Measurements from ENCODE around the gene ARHGAP10.
"Not testable (repeated sequence)": the region's sequence is repeated elsewhere in the genome, so short reads cannot be mapped to it uniquely, and the experiment has no call there.

ARHGAP10 gene

GRCh38 chr4:148064451-148064850 lies 332.6 kb downstream of the ARHGAP10 start:
- no peak for DNase-seq (ENCODE audit: low read depth in 2 of 2)

DNA sequence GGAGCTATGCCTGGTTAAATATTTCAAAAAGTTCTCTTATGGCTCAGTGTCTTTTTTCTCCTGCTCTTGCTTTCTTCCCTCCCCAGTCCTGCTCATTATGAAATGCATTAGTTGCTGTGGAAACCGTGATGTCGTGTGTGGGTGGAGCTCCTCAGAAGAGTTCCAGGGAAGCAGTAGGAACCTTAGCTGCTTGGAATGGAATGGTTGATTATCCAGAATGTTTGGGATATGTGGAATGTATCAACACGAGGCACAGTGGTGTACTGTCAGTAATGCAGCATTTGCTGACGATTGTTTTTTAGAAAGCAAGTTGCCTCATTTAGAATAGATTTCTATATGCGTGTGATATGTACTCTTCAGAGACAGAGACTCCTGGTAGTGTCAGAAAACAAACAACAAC lies 333.2 kb downstream of the ARHGAP10 start:
- DNase-seq (ENCODE audit: low read depth in 2 of 2), result peak; percentile 46 to 49

DNA sequence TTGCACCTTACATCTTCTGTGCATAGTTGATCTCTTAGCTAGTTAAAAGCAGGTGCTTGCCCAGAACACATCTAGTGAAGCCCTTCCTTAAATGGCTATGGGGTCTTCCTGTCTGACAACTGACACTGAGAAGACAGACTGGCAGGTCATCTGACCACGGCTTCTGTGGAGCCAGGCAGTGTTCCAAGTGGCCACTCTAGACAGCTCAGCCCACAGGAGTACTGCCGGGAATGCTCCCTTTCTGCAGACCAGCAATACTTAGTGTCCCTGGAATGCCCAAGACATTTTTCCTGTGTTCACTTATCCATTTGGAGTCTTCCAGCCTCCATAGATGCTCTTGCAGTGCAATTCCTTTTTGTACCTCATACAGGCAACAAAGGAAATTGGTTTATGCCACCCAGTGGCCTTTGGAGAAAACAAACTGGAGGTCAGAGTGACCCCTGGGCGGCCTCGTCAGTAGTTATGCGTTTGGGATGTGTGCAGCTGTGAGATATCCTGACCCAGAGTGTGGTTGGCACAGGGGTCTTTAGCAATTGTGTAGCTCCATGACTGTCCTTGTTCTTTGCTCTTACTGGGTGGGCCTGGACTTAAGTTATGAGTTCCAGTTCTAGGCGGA lies 335.5 kb downstream of the ARHGAP10 start:
- DNase-seq (ENCODE audit: low read depth in 2 of 2), result no peak

DNA sequence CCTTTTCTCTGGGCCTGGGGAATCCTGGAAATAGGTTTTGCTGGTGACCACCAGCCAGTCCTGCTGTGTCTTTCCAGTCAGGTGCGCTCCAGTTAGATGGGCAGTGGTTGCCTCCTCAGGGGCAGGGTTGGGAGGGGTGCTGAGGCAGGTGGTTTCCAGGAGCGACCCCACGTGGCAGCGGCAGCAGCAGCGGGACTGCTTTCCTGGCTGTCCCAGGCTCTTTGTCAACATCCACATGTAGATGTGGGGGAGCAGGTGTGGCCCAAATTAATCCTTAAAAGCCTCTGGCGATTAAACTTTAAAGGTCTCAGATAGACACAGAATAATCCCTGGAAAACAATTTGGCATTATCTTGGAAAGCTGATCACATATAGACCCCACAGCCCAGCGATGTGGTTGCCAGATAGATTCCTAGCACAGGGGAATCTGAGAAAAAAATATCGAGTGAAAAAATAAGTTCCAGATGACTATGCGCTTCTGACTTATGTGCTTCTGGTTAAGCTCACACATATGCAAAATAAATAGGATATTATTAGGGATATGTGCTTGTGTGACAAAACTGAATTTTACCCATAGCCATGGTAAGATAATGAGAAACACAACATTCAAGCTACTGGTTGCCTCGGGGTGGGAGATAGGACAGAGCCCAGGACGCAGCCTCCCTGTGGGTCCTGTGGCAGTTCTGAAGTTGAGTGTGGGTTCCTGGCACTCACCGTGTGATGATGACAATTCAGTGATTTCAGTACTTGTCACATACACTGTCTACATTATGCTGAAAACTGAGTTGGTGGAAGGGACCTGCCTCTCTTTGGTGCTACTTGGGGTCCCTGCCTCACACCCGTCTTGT lies 336.4 kb downstream of the ARHGAP10 start:
- peak; percentile 15 to 20 for DNase-seq (ENCODE audit: low read depth in 2 of 2)

DNA sequence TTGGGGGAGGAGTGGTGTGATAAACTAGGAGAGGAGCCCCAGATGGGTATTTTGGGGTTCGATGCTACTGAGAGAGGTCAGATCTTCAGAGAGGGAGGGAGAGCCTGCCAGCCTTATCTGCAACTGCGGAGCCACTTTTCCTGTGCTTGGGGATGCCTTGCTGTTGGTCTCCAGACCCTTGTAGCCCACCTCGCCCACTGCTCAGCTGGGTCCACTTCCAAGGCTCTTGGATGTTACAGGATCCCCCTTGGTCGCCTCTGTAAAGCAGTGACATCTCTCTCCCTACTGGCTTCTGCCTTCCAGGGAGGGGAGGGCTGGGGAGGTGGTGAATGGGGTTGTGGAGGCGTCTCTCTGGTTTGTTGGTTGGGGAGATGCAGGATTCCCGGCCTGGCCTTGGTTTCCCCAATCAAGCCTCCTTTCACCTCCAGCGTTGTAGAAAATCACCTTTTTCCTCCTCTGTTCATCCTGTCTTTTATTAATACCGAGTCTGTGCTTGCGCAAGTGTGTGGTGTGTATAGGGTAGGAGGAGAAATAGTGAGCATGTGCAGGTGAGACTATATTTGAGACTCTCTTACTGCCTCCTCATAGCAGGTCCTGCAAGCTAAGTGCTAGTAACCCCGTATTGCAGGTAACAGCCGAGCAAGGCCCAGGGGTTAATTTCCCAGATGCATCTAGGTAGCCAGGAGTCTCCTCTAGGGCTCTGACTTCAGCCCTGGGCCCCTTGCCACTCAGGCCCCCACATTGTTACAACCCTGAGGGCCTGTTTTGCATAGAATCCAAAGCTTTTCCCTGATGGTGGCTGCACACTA lies 337.4 kb downstream of the ARHGAP10 start:
- DNase-seq (ENCODE audit: low read depth in 2 of 2), result no peak

GRCh38 chr4:148069895-148070178 lies 337.9 kb downstream of the ARHGAP10 start:
- DNase-seq (ENCODE audit: low read depth in 2 of 2), result no peak

GRCh38 chr4:148071009-148071408 lies 339.1 kb downstream of the ARHGAP10 start:
- no peak for DNase-seq (ENCODE audit: low read depth in 2 of 2)

DNA sequence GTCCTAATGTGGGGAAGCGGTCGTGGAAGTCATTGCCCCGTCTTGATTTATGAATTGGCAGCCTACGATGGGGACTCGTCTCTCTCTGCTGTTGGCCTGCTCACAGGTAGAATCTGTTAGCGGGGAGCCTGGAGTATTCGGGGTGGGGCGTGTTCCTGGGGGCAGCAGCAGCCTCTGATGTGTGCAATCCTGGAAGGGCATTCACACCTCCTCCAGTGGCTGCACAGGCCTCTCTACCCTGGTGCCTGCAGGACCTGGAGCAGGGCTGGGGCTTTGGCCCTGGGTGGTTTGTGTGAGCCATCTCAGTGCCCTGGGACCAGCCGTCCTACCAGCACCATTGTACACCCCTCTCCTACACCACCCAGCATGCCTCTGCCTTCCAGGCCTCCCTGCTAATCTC lies 340.9 kb downstream of the ARHGAP10 start:
- DNase-seq (ENCODE audit: low read depth in 2 of 2), result no peak

- DNase-seq (ENCODE audit: low read depth in 2 of 2), result no peak
These were observed 341.5 kb downstream of the ARHGAP10 start for GRCh38 chr4:148073349-148073748.

- no peak for DNase-seq (ENCODE audit: low read depth in 2 of 2)
These were observed 342.6 kb downstream of the ARHGAP10 start for GRCh38 chr4:148074462-148074861.

DNA sequence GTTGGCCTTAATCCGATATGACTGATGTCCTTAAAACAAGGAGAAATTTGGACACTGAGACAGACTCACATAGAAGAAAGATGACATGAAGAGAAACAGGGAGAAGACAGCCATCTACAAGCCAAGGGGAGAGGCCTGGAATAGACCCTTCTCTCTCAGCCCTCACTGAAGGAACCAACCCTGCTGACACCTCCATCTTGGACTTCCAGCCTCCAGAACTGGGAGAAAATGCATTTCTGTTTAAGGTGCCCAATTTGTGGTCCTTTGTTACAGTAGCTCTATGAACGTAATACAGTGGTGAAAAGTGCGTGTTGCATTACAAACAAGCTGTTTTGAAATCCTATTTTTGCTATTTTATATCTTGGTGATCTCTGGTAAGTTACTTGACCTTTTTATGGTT lies 343.6 kb downstream of the ARHGAP10 start:
- DNase-seq (ENCODE audit: low read depth in 2 of 2), result no peak

DNA sequence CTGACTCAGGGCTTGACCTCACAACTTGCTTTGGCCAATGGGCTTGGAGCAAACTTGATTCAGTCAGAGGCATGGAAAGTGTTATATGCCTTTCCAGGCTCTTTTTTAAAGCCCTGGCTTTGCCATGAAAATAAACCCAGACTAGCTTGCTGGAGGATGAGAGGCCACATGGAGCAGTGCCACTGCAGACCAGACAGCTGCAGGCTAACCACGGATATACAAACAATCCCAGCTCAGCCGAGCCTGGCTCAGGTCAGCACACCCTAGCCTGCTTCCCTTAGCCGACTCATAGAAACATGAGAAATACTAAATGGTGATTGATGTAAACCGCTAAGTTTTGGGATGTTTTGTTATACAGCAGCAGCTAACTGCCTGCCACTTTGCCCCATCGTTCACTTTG lies 345.1 kb downstream of the ARHGAP10 start:
- DNase-seq (ENCODE audit: low read depth in 2 of 2), result no peak

- DNase-seq (ENCODE audit: low read depth in 2 of 2), result no peak
These were observed 345.7 kb downstream of the ARHGAP10 start for GRCh38 chr4:148077581-148077980.

DNA sequence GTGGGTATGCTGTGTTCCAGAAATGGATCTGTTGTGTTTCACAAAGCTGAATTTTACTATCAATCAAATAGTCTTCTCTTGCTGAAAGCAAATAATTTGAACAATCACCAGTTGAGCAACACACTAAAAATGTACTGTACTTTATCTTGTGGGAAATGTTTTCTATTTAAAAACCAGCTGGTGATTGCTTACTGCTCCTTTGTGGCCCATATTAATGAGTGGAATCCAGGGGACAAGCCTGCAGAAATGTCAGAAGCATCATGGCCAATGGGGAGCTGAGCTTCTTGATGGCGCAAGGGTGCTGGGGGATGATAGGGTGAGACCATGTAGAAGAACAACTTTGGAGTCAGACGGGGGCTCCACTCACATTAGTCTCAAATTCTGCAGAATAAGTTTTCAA lies 346.2 kb downstream of the ARHGAP10 start:
- DNase-seq (ENCODE audit: low read depth in 2 of 2), result peak; percentile 28 to 39

DNA sequence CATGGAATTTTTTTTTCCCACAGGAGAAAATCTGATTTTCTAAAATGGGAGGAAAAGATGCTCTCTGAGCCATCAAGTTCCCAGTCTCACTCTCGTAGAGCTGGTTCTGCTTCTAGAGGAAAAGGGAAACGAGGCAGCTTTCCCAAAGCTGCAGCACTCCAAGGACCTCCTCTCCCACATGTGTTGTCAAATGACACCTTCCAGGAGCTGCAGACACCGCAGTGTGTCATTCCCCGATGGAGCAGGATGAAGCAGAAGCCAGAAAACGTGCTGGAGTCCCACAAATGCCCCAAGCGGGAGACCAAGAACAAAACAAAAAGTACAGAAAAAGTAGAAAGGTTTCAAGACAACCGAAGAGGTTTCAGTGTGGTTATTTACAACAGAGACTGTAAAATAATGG lies 348.1 kb downstream of the ARHGAP10 start:
- DNase-seq (ENCODE audit: low read depth in 2 of 2), result no peak

DNA sequence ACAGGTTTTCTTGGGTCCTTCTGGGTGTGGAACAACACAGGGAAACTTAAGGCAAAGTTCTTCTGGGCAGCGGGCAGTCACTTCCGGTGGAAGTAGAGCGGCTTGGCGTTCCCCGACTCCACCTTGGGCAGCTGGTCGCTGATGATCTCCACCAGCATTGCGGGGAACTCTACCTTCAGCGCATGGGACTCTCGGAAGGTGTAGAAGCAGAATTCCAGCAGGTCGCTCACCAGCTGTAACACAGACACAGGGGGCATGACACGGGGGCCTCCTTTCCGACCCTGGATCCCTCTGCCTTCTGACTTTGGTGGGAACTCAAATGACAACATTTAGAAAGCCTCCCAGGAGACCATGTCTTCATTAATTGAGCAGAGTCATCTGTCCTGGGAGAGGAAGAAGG lies 349.4 kb downstream of the ARHGAP10 start:
- no peak for DNase-seq (ENCODE audit: low read depth in 2 of 2)

DNA sequence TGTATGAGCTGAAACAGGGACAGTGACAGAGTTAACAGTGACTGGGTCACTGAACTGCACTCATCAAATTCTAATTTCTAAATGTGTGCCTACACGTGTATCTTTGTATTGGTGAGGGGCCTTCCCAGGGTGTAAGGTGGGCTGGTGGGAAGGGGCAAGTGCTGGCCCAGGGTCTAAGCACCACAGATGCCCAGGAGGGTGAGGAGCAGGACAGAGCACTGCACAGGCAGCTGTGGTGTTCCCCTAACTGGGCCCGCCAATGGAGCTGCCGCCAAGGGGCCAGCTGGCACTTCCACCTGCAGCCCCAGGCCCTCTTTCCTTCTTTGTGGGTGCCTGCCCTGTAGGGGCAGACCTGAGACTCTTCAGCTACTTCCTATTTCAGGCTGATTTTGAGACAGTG lies 349.9 kb downstream of the ARHGAP10 start:
- DNase-seq (ENCODE audit: low read depth in 2 of 2), result no peak

DNA sequence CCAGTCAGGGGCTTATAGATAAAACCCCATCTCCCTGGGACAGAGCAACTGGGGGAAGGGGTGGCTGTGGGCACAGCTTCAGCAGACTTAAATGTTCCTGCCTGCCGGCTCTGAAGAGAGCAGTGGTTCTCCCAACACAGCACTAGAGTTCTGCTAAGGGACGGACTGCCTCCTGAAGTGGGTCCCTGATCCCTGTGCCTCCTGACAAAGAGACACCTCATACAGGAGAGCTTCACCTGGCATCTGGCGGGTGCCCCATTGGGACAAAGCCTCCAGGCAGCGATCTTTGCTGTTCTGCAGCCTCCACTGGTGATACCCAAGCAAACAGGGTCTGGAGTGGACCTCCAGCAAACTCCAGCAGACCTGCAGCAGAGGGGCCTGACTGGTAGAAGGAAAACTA lies 351.2 kb downstream of the ARHGAP10 start:
- not testable (repeated sequence) for DNase-seq (ENCODE audit: low read depth in 2 of 2)

DNA sequence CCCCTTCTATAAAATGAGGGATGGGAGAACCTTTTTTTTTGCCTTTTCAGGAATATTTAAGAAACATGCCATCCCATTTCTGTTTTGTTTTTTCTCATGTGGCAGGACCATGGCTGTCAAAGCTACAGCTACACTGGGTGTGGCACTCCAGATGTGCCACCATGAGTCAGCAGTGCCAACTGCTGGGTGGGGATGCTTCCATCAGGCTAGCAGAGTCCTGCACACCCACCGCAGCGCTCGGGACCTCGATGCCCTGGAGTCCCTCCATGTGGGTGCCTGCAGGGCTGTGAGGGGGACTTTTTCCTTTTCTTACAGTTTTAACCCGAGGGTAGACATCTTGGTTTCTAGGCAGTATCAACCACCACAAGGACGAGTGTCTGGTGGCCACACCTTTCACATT lies 357.7 kb downstream of the ARHGAP10 start:
- no peak for DNase-seq (ENCODE audit: low read depth in 2 of 2)

- no peak for DNase-seq (ENCODE audit: low read depth in 2 of 2)
These were observed 358.1 kb downstream of the ARHGAP10 start for GRCh38 chr4:148090029-148090428.

DNA sequence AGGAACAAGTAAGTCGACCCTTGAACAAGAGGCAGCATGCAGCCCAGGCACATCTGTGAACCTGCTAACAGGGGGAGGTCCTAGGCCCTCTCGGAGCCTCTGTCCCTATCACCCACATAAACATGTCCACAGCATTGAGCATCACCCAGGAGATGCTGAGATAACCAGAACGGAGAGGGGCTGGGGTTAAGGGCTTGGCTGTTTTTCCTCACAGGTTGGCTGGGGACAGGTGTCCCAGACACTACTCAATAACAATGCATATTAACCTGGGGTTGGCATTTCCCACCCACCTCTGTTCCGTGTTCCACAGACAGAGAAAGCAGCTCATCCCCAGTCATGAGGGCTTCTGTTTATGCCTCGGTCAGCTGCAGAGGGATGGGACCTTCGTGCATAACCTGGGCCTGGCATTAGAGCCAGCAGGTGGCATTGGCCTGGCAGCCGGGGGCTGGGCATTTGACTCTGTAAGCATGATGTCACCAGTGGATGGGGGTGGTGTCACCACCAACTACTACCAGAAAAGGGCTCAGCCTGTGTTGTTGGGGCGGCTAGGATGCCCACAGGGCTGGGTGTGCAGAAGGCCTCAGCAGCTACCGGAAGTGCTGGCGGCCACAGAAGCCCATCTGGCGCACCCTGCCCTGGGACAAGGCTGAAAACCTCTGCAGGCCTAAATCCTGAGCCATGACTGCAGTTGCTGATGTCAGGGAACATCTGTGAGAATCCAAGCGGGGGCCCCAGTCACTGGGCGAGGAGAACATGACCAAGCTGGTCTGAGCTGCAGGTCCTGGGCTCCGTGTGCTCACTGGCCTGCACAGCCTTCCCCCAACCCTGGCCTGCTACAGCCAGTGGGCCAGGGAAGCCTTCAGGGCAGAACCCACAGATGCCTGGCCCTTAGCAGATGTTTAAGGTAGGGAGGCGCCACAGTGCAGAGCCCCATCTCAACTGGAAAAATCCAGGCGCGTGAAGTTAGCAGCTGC lies 358.9 kb downstream of the ARHGAP10 start:
- DNase-seq (ENCODE audit: low read depth in 2 of 2), result no peak

DNA sequence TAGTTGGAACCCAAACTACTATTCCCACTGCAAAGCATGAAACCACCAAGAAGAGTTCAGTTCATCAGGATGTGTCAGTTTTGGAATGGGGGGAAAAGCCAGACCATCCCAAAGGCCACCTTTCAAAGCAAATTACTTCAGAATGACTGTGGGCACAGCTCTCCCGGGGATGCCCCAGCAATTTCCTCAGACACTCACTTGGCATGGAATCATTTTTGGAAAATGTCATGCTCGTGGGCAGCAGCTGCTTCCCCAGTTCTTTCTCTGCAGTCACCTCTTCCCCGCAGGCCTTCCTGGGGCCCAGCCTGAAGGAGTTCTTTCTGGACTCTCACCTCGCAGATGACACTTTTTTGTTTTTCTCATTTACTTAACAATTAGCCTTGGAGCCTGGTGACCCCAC lies 360.0 kb downstream of the ARHGAP10 start:
- no peak for DNase-seq (ENCODE audit: low read depth in 2 of 2)

Measured in fibroblast of skin of left quadriceps (primary cell).